Body of pancreas (tissue), 4 donors: ENCODE measurements around the gene KCP. TPM values are rescaled to one million over a fixed set of nuclear protein-coding genes. Genes with fewer than 3 reads are reported as not detected.

ENCODE experiments used
- ATAC-seq: fragments of 150-250 bp; one replicate; pipeline ENCODE4 v1.9.1; 2016
- DNase-seq, 4 donors: peaks; one replicate each; pipeline ENCODE4 v3.0.0-alpha.2; 2019
- H3K27ac ChIP-seq, 4 donors: fragments of 200-600 bp; sonication (generic); 1 replicate in 3 of 4; 2 replicates in 1 of 4; pipeline versions ENCODE4 v1.5.1 to v1.6.1; 2016 to 2019; ENCODE audit warnings: mild to moderate bottlenecking in 1 of 4, mixed read lengths in 1 of 4, moderate library complexity in 1 of 4
- H3K27me3 ChIP-seq, 2 donors: fragments of 200-600 bp; sonication (generic); one replicate each; pipeline ENCODE4 v1.6.0; 2016; ENCODE audit warnings: mild to moderate bottlenecking in 1 of 2
- H3K36me3 ChIP-seq, 2 donors: fragments of 200-600 bp; sonication (generic); replicated peaks in 1 of 2; 2 replicates each; pipeline ENCODE4 v1.5.1; 2016; ENCODE audit warnings: low read depth in 2 of 2; ENCODE audit not compliant: insufficient read depth in 1 of 2
- H3K4me1 ChIP-seq: fragments of 200-600 bp; sonication (generic); one replicate; pipeline ENCODE4 v1.6.0; 2016
- H3K4me3 ChIP-seq, 2 donors: fragments of 200-600 bp; sonication (generic); 1 replicate in 1 of 2; 2 replicates in 1 of 2; pipeline ENCODE4 v1.5.1; 2016 to 2019
- H3K9me3 ChIP-seq, 3 donors: fragments of 200-600 bp; sonication (generic); 1 replicate in 2 of 3; 2 replicates in 1 of 3; pipeline ENCODE4 v1.5.1; 2016
- CTCF ChIP-seq, 7 experiments: fragments of 450-650 bp in 4 of 7; fragments of 200-600 bp in 3 of 7; sonication (generic) in 3 of 7; IDR thresholded peaks; one replicate each; pipeline ENCODE4 v1.5.1; 2016 to 2019; ENCODE audit warnings: antibody characterized with exemption in 7 of 7
- POLR2A ChIP-seq, 3 donors: fragments of 450-650 bp; IDR thresholded peaks; one replicate each; pipeline ENCODE4 v1.6.1; 2016; ENCODE audit warnings: antibody characterized with exemption in 3 of 3, mild to moderate bottlenecking in 2 of 3
- WGBS, 2 donors: methylation state at CpG; one replicate each; pipeline ENCODE4 v1.1.5; 2017; 5-methylcytosine and 5-hydroxymethylcytosine counted together
- intact Hi-C: fragments of 100-400 bp; cut with DNase I; formaldehyde crosslinking; loops from one replicate; pipeline ENCODE4 v1.15.1; 2023
- total RNA-seq, 2 donors: library from RNA; depleted of rRNA; stranded (reverse); fragments of >200 nt; gene quantifications; one replicate each; pipeline ENCODE4 v1.1.0, GENCODE V29; 2016

KCP gene
- total RNA-seq, 2 donors from 2014 or later: 0.33 TPM; not detected in 1

GRCh38 chr7:128900237-128900636 lies 10.3 kb downstream of the KCP start:
- Histone ChIP-seq H3K4me3 (no peak overlapping the region), H3K36me3 (no peaks in the 10 kb centered on the region), H3K27ac (no peak overlapping the region), H3K9me3 (peaks cover 0 to 4% (median 0%) of the 10 kb centered on the region in 3 donors), H3K4me1 (no peaks in the 10 kb centered on the region), H3K27me3 (no peaks in the 10 kb centered on the region)
- TF ChIP-seq CTCF (IDR thresholded peaks at IDR 0.05): no peak
- no peak for TF ChIP-seq POLR2A (IDR thresholded peaks at IDR 0.05)
- ATAC-seq: no peak
- intact Hi-C loops: no loop called here
- 35 to 46% methylated on average over 1 of the region's 1 CpG for WGBS, 2 donors
- DNase-seq: no peak

- H3K27ac ChIP-seq: no peak overlapping the region
- TF ChIP-seq CTCF (IDR thresholded peaks at IDR 0.05): no peak
- no peak for TF ChIP-seq POLR2A (IDR thresholded peaks at IDR 0.05)
- H3K9me3 ChIP-seq: peaks cover 0 to 4% (median 0%) of the 10 kb centered on the region in 3 donors
- DNase-seq (no peak), ATAC-seq (no peak)
- no peaks in the 10 kb centered on the region for H3K4me1 ChIP-seq
- no peaks in the 10 kb centered on the region for H3K36me3 ChIP-seq
- no peaks in the 10 kb centered on the region for H3K27me3 ChIP-seq
- no peak overlapping the region for H3K4me3 ChIP-seq
- intact Hi-C loops: no loop called here
Measured at GRCh38 chr7:128899392-128899791, 11.1 kb downstream of the KCP start.

GRCh38 chr7:128895320-128895719 lies 15.2 kb downstream of the KCP start:
- TF ChIP-seq CTCF (IDR thresholded peaks at IDR 0.05) (no peak), POLR2A (IDR thresholded peaks at IDR 0.05) (no peak)
- Histone ChIP-seq H3K9me3 (peaks cover 0 to 4% (median 0%) of the 10 kb centered on the region in 3 donors), H3K4me3 (no peak overlapping the region), H3K27ac (no peak overlapping the region), H3K4me1 (peaks cover 8% of the 10 kb centered on the region), H3K36me3 (no peaks in the 10 kb centered on the region), H3K27me3 (peaks cover 0 to 12% of the 10 kb centered on the region in 2 donors)
- intact Hi-C loops: no loop called here
- DNase-seq: no peak
- no peak for ATAC-seq
- 68 to 70% methylated on average over 3 of the region's 3 CpGs for WGBS, 2 donors

- H3K4me3 ChIP-seq: no peak overlapping the region
- ATAC-seq: no peak
- 81 to 87% methylated on average over 5 to 6 of the region's 6 CpGs for WGBS, 2 donors
- peaks cover 0 to 12% of the 10 kb centered on the region in 2 donors for H3K27me3 ChIP-seq
- no peak overlapping the region for H3K27ac ChIP-seq
- H3K36me3 ChIP-seq: no peaks in the 10 kb centered on the region
- no peaks in the 10 kb centered on the region for H3K9me3 ChIP-seq
- intact Hi-C loops: no loop called here
- DNase-seq: peak in 1 of 4 donors; percentile 7
- H3K4me1 ChIP-seq: peaks cover 8% of the 10 kb centered on the region
- TF ChIP-seq CTCF (IDR thresholded peaks at IDR 0.05): no peak
- TF ChIP-seq POLR2A (IDR thresholded peaks at IDR 0.05): no peak
Measured at GRCh38 chr7:128894101-128894440, 16.4 kb downstream of the KCP start.

GRCh38 chr7:128893251-128894100 lies 17.0 kb downstream of the KCP start:
- intact Hi-C loops: no loop called here
- peaks cover 8% of the 10 kb centered on the region for H3K4me1 ChIP-seq
- no peak overlapping the region for H3K4me3 ChIP-seq
- no peaks in the 10 kb centered on the region for H3K36me3 ChIP-seq
- H3K27ac ChIP-seq: no peak overlapping the region
- ATAC-seq (no peak), DNase-seq (no peak)
- no peaks in the 10 kb centered on the region for H3K9me3 ChIP-seq
- TF ChIP-seq POLR2A (IDR thresholded peaks at IDR 0.05): no peak
- TF ChIP-seq CTCF (IDR thresholded peaks at IDR 0.05): no peak
- H3K27me3 ChIP-seq: peaks cover 0 to 12% of the 10 kb centered on the region in 2 donors
- WGBS, 2 donors: 57 to 85% methylated on average over 6 to 22 of the region's 23 CpGs
